Hepatocyte (in vitro differentiated cells): Measurements from ENCODE around the gene ACSS1.

Experiments
- EZH2phosphoT487 ChIP-seq: fragments of 200-600 bp; sonication (generic); IDR thresholded peaks from one replicate; pipeline ENCODE4 v1.6.1; 2018; ENCODE audit warnings: antibody characterized with exemption, mild to moderate bottlenecking, low read depth, moderate library complexity; ENCODE audit not compliant: unreplicated experiment, severe bottlenecking
- TF ChIP-seq, protein P1 (sequence below): fragments of 200-600 bp; sonication (generic); IDR thresholded peaks from 2 replicates; pipeline ENCODE4 v1.5.1; 2016; ENCODE audit warnings: antibody characterized with exemption, mild to moderate bottlenecking; ENCODE audit not compliant: poor library complexity

- no peak for TF ChIP-seq EZH2phosphoT487
- TF ChIP-seq, protein P1, sequence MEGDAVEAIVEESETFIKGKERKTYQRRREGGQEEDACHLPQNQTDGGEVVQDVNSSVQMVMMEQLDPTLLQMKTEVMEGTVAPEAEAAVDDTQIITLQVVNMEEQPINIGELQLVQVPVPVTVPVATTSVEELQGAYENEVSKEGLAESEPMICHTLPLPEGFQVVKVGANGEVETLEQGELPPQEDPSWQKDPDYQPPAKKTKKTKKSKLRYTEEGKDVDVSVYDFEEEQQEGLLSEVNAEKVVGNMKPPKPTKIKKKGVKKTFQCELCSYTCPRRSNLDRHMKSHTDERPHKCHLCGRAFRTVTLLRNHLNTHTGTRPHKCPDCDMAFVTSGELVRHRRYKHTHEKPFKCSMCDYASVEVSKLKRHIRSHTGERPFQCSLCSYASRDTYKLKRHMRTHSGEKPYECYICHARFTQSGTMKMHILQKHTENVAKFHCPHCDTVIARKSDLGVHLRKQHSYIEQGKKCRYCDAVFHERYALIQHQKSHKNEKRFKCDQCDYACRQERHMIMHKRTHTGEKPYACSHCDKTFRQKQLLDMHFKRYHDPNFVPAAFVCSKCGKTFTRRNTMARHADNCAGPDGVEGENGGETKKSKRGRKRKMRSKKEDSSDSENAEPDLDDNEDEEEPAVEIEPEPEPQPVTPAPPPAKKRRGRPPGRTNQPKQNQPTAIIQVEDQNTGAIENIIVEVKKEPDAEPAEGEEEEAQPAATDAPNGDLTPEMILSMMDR = no peak
Measured at GRCh38 chr20:25067102-25067987, 9.4 kb upstream of the ACSS1 start.
